ENCODE measurements around the gene UBN2.

- no peak for TF ChIP-seq POLR2A (IDR thresholded peaks at IDR 0.05)
- TF ChIP-seq, protein P1, sequence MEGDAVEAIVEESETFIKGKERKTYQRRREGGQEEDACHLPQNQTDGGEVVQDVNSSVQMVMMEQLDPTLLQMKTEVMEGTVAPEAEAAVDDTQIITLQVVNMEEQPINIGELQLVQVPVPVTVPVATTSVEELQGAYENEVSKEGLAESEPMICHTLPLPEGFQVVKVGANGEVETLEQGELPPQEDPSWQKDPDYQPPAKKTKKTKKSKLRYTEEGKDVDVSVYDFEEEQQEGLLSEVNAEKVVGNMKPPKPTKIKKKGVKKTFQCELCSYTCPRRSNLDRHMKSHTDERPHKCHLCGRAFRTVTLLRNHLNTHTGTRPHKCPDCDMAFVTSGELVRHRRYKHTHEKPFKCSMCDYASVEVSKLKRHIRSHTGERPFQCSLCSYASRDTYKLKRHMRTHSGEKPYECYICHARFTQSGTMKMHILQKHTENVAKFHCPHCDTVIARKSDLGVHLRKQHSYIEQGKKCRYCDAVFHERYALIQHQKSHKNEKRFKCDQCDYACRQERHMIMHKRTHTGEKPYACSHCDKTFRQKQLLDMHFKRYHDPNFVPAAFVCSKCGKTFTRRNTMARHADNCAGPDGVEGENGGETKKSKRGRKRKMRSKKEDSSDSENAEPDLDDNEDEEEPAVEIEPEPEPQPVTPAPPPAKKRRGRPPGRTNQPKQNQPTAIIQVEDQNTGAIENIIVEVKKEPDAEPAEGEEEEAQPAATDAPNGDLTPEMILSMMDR (IDR thresholded peaks at IDR 0.05): no peak
Observed at GRCh38 chr7:139332697-139333359, 101.8 kb downstream of the UBN2 start.

Measured in prostate gland (tissue), 2 donors.